HG03064 (cell line): ENCODE results near the gene SIN3A.
"Not testable (repeated sequence)": the region's sequence is repeated elsewhere in the genome, so short reads cannot be mapped to it uniquely, and the experiment has no call there.

Experiments
- ATAC-seq: cut with Tn5 transposase; IDR thresholded peaks from one replicate; pipeline ENCODE4 v1.9.1; 2021; ENCODE audit warnings: low read depth; ENCODE audit not compliant: unreplicated experiment

SIN3A gene

DNA sequence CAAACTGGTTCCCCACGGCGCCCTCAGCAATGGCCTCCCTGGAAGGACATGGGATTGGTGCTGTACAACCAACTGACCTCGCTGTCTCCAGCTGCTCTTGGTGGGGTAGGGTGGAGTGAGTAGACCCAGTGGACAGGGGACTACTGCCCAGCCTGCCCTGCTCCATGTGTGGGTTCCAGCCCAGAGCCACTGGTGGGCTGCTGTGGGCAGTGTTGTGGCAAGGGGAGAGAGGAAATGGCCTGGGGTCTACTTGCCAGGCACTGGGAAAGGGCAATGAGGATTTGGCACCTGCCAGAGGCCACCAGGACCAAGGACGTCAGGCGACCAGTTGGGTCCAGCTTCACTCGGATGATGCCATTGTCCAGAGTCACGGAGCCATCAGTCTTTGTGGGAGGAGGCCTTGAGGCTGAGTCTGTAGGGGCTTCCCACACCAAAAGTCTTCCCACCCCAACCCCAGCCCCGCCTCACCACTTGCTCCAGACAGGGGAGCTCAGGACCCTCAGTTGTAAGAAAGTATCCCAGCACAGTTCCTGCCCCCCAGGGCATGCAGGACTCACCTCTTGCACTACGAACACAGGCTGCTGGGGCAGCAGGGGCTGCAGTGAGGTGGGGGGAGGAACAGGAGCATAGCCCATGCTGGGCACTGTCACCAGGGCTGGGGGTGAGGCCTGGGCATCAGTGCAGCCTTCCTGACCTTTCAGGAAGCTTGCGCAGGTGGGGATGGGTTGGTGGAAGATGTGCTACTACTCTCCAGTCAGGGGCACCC lies 92.5 kb downstream of the SIN3A start:
- ATAC-seq, result no peak

DNA sequence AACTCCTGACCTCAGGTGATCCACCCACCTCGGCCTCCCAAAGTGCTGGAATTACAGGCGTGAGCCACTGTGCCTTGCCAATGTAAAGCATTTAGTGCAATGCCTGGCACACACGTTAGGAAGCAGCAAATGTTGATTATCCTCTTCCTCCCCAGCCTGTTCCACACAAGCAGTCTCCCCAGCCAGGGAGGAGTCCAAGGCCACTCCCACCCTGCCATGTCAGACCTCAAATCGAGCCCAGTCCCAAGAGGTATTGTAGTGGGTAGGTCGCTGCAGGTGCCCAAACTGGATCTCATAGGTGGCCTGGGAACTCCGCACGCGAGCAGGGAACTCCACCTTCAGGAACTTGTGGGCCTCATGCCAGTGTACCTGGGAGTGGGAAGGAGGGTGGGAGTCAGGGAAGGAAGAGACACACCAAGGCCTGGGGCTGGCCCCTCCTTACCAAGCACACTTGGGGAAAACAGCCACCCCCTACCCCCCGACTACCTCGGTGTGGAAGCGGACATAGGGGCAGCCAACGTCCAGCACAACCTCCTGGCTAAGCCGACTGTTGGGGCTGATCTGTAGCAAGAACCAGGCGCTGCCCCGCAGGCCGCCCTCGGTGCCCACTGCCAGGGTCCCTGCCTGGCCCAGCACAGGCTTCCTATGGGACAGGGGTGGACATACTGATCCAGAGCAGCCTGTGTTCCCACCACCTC lies 93.4 kb downstream of the SIN3A start:
- ATAC-seq, result no peak

DNA sequence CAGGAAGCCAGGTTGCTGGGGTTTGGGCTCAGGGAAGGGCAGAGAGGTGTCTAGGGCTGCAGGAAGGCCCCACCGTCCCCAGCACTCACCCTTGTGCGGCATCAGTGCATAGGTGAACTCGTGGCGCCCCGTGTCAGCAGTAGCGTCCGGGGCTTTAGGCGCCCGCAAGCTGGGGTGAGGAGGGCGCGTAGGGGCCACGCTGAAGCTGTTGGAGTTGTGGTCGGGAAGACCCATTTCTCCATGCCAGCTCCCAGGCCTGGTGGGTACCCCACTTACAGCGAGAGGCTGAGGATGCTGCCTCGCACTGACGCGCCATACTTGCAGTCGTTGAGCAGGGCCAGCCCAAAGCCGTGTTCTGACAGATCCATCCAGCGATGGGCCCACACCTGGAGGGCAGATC lies 95.0 kb downstream of the SIN3A start:
- ATAC-seq, result no peak

DNA sequence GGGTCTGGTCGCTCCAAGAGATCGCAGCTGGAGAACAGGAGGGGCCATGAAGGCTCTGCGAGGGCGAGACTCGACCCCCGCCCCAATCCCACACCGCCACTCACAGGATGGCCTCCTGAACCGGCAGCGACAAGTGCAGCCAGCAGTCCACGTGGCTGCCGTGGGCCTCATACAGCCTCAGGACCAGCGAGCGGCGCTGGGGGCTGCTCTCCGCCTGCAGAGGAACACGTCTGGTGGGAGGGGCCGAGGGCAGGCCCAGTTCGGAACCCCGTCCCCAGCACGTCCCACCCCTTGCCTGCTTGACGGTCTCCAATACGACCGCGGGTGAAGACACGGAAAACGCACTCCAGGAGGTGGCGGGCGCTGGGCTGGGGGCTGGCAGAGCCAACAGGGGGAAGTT lies 95.5 kb downstream of the SIN3A start:
- ATAC-seq, result no peak

DNA sequence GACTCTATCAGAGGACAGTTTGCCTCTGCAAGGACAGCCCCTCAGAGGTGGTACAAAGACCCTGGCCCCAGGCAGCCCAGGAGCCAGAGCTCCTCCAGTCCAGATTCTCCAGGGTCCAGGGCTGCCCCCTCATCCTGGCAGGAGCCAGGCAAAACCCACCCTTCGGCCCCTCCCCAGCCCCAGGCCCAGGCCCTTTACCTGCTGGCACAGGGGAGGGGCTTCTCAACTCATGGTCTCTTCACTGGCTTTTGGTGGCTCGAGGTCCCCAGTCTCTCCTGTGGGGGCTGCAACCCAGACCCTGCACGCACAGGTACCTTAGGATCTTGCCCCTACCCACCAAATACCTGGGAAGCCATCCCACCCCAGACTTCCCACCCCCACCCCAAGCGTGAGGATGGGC lies 96.1 kb downstream of the SIN3A start:
- no peak for ATAC-seq

DNA sequence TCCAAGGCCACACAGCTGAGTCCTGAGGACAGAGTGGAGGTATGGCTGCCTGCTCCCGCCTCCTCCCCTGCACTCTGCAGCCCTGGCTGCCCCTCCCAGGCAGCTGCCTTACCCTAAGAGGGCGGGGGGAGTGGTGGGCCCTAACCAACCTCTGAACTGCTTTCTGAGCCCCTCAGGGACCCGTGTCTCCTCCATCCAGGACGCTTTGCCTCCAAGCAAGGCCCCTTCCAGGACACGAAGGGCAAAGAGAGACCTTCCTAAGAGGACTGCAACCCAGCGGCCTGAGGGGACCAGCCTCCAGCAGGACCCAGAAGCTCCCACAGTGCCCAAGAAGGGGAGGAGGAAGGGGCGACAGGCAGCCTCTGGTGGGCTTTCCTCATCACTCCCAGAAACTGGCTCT lies 97.0 kb downstream of the SIN3A start:
- no peak for ATAC-seq

DNA sequence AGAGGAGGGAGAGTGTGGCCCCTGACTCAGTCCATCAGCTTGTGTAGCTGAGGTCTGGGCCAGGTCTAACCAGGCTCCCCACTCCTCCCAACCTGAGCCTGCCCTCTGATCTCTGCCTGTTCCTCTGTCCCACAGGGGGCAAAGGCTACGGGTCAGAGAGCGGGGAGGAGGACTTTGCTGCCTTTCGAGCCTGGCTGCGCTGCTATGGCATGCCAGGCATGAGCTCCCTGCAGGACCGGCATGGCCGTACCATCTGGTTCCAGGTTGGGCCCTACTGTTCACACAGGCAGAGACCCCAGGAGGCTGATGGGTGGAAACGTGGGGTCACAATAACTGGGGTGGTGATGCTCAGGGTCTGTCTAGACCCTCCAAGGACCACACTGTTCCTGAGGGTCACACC lies 97.9 kb downstream of the SIN3A start:
- no peak for ATAC-seq

DNA sequence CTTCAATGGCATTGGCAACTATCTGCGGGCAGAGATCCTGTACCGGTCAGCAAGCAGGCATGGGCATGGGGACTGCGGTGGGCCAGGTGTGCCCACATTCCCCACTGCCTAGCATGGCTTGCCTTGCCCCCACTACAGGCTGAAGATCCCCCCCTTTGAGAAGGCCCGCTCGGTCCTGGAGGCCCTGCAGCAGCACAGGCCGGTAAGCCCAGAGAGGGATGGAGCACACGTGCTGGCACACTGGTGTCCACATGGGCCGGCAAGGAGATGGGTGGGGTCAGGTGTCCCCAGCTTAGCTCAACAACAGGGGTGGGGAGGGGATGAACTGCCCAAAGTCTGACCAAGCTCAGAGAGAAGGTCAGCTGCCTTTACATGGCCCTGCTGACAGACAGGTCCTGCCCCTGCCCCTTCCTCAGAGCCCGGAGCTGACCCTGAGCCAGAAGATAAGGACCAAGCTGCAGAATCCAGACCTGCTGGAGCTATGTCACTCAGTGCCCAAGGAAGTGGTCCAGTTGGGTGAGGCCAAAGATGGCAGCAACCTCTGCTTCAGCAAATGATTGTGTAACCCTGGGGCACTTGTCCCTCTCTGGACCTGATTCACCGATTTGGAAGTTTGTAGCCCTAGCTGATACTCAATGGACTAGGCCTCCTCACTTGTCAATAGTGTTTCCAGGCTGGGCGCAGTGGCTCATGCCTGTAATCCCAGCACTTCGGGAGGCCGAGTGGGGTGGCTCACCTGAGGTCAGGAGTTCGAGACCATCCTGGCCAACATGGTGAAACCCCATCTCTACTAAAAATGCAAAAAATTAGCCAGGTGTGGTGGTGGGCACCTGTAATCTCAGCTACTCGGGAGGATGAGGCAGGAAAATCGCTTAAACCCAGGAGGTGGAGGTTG lies 99.1 kb downstream of the SIN3A start:
- ATAC-seq, result no peak

DNA sequence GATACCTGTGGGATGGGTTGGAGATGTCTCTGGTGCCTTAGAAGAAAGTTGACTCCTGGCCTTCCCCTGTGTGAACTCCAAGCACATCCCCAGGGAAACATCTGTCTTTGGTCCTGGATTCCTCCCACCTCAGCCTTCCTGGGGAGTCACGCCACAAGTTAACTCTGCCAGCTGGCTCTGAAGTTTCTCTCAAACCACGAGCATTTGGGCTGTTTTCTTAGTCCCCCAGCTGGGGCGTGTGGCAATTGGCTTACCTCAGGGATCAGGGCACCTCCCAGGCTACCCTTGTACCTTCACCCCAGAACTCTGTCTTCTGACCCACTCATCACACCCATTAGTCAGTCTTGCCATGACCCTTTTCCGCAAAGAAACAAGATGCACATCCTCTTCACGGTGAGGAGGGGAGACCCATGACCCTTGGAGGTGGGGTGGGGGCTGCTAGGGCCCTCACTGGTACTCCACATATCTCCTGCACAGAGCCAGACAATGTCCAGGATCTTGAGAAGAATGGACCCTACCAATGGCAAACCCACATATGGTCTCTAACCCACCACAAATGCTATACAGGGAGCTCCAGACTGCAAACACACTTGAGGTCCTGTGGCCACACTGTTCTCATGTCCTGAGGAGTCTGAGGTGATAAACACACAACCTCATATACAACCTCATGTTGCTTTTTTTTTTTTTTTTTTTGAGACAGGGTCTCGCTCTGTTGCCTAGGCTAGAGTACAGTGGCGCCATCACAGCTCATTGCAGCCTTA lies 100.7 kb downstream of the SIN3A start:
- ATAC-seq, result no peak

DNA sequence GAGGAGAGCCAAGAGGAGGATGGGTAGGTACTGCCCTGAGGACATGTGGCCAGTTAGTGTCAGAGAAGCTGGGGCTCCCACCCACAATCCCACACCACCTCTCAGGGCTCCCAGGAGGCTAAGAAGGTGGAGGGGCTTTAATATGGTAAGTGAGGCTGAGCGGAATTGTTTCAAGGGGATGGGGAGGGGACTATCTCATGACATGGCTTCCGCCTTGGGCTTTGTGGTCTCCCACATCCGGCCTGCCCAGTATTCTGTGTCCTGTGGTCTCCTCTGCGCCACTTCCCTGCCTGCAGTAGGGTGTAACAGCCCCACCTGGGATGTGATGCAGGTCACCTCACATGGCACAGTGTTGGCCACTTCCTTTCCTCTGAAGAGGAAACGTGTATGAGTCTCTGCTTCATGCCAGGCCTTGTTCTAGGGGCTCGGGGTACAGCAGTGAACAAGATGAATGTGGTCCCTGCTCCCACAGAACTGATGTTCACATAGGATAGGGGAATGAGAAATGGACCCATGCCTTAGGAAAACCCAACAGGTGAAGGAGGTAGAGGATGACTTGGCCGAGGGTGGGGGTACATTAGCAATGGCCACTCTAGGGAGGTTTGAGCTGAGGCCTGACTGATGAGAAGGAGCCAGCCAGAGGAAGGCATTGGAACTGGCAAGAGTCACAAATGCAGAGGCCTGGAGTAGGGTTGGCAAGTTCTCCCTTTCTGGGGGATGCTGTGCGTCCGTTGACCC lies 101.5 kb downstream of the SIN3A start:
- no peak for ATAC-seq

DNA sequence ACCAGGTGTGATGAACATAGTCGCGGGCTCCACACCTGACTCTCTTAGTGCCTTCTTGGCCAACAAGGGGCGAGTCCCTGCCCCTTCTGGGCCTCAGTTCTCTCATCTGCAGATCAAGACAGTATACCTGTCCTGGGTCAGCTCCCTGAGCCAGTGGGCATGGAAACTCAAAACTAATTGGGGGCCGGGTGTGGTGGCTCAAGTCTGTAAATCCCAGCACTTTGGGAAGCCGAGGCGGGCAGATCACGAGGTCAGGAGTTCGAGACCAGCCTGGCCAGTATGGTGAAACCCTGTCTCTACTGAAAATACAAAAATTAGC lies 102.2 kb downstream of the SIN3A start:
- not testable (repeated sequence) for ATAC-seq

DNA sequence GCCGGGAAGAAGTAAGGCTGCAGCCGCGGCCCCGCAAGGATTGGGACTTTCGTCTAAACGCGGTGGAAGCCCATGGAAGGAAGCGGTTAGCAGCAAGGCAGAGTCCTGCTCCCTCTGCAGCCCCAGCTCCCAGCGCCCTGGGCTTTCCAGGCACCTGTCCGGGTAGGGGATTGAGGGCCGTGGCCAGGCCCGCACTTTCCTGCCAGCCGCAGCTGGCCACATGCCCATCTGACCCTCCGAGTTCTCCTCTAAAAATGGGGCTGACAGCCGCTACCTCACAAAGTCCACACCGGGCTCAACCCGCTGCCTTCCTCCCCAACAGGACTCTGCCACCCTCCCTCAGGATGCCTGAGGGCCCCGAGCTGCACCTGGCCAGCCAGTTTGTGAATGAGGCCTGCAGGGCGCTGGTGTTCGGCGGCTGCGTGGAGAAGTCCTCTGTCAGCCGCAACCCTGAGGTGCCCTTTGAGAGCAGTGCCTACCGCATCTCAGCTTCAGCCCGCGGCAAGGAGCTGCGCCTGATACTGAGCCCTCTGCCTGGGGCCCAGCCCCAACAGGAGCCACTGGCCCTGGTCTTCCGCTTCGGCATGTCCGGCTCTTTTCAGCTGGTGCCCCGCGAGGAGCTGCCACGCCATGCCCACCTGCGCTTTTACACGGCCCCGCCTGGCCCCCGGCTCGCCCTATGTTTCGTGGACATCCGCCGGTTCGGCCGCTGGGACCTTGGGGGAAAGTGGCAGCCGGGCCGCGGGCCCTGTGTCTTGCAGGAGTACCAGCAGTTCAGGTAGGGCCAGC lies 102.7 kb downstream of the SIN3A start:
- no peak for ATAC-seq

DNA sequence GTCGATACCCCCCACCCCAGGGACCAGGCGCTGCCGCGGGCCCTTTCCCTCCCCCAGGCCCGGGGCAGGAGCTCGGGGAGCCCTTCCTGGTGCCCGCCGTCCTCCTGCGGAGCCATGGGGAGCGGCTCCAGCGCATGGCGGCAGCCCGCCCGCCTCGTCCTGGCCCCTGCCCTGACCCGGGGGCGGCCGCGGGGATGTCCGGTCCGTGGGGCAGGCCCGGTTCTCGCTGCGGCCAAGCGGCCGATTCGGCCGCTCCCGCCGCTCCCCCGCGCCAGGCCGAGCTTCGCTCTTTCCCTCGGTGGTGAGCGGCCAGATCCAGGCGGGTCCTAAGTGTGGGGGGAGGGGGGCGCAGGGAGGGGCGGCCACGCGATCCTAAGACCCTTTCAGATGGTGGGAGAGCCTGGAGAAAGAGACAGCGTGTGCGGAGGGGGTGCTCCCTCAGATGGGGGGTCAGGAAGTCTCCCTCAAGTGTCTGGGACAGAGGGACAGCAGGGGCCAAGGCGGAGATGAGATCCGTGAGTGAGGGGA lies 103.4 kb downstream of the SIN3A start:
- no peak for ATAC-seq

DNA sequence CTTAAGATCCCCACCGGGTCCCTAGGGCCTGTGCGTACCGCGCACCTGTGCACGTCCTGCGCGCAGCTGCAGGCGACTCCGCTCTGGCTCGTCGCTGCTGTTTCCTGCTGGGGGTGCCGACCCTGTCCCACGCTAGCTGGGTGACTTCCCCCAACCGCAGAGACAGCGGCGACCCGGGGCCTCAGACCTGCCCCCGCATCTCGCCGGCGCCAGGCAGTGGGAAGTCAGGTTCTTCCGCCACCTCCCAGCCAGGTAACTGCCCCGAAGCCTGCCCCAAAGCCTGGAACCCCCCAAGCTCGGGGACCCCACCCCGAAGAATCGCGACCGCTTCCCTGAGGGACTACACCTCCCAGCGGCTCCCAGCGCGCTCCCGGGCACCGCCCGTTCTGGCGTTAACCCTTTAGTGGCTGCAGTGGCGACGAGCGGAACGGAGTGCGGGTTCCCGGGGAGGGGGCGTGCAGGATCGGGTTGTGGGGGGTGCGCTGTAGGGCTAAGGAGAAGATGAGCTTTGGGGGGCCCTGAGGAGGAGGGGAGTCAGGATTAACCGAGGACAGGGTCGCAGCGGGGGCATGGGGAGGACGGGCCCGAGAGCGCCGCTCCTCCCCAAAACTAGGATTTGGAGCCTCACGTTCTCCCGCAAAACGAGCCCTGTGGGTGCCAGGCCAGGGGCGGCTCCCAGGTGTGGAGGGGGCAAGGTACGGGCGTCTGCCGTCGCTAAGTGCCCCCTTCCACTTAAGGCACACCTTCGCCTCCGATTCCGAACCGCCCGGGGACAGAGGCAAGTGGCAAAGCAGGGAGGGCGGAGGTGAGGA lies 104.1 kb downstream of the SIN3A start:
- no peak for ATAC-seq

DNA sequence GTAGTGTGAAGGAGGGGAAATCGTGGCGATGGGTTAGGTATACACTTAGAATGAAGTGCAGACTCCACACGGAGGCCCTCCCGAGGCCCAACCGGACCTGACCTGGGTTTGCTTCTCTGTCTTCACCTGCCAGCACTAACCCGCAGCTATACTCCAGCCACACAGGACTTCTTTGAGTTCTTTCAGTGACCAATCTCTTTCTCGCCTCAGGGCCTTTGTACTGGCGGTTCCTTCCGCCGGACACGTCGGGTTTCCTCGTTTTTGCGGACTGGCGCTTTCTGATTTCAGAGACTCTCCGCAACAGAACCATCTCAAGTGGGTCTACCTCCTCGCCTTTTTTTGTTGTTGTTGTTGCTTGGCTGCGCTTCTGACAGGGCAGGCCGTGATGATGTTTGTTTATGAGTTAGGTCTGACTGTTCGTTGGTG lies 104.7 kb downstream of the SIN3A start, which contains the start of gene NEIL1:
Gene NEIL1, plus strand, starts transcription at position 244 of the 426 bp plus-strand sequence. CDS start 1,867 bp downstream, outside the sequence.
- ATAC-seq, result no peak

DNA sequence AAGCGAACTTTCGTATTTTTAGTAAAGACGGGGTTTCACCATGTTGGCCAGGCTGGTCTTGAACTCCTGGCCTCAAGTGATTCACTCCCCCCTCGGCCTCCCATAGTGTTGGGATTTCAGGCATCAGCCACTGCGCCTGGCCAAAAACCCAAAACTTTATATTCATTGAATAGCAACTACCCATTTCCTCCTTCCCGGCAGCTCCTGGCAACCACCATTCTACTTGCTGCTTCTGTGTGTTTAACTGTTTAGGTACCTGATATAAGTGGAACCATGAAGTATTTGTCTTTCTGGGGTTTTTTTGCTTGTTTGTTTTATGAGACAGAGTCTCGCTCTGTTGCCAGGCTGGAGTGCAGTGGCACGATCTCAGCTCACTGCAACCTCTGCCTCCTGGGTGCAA lies 107.5 kb downstream of the SIN3A start:
- ATAC-seq, result not testable (repeated sequence)

DNA sequence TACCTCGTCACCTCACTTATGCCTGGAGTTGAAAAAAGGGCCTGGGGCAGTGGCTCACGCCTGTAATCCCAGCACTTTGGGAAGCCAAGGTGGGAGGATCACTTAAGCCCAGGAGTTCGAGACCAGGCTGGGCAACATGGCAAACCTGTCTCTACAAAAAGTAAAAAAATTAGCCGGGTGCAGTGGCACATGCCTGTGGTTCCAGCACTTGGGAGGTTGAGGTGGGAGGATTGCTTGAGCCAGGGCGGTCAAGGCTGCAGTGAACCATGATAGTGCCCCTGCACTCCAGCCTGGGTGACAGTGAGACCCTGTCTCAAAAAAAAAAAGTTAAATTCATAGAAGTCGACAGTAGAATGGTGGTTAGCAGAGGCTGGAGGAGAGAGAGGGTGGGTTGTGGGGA lies 109.3 kb downstream of the SIN3A start:
- no peak for ATAC-seq
